Muscle of leg (tissue), 11 donors: Measurements from ENCODE around the gene HNRNPUL2. TPM values are rescaled to one million over a fixed set of nuclear protein-coding genes. Genes with fewer than 3 reads are reported as not detected.
A peak's percentile ranks its signal among the peaks of the same experiment; 100 is the strongest.

Experiments used
- DNase-seq: peaks from one replicate; pipeline ENCODE4 v3.0.0; 2013
- H3K27ac ChIP-seq: one replicate; pipeline ENCODE4 v1.5.1; 2013; ENCODE audit warnings: mild to moderate bottlenecking, low read length, control low read depth
- H3K27me3 ChIP-seq: one replicate; pipeline ENCODE4 v1.6.1; 2013; ENCODE audit warnings: low read length; ENCODE audit not compliant: control insufficient read depth, insufficient read depth
- H3K36me3 ChIP-seq: one replicate; pipeline ENCODE4 v1.6.1; 2013; ENCODE audit warnings: low read length; ENCODE audit not compliant: control insufficient read depth, insufficient read depth
- H3K4me1 ChIP-seq: one replicate; pipeline ENCODE4 v1.6.1; 2013; ENCODE audit warnings: low read length; ENCODE audit not compliant: control insufficient read depth, insufficient read depth
- H3K4me3 ChIP-seq: one replicate; pipeline ENCODE4 v1.5.1; 2013; ENCODE audit warnings: low read length, control low read depth
- H3K9me3 ChIP-seq: replicated peaks from 2 replicates; pipeline ENCODE4 v1.6.1; 2013; ENCODE audit warnings: low read depth, low read length; ENCODE audit not compliant: control insufficient read depth
- WGBS: methylation state at CpG from one replicate; pipeline ENCODE4 v1.1.5; 2013; ENCODE audit warnings: missing lambda C conversion rate; ENCODE audit not compliant: insufficient coverage; 5-methylcytosine and 5-hydroxymethylcytosine counted together
- polyA plus RNA-seq, 8 donors: library from polyadenylated mRNA; unstranded; fragments of 120-200 nt; gene quantifications; one replicate each; pipeline versions ENCODE4 v1.2.1 to v1.2.3, GENCODE V29; 2013; ENCODE audit warnings: inconsistent platforms in 1 of 8, low replicate concordance in 1 of 8; ENCODE audit not compliant: insufficient read length in 8 of 8, insufficient read depth in 1 of 8
- total RNA-seq: library from RNA; stranded (reverse); fragments of 120-200 nt; gene quantifications from one replicate; pipeline ENCODE4 v1.2.4, GENCODE V29; 2013

HNRNPUL2 gene
- total and polyA plus RNA-seq, 9 donors, result 8.6 to 67.5 (median 48.2) TPM

DNA sequence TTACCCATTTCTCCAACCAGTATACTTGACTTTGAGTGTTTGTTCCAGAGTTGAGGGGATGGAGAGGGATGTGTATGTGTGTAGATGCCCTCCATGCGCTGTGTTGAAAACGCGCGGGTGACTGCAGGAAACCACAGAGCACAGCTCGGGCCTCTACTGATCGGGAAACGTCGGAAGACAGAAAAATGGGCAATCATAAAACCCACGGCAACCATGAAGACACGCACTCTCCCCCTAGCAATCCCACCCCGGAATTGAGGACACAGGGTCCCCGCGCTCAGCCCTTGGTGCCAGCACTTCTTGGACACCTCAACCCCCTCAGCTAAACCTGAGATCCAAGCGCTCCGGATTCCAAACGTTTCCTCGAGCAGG lies 56.0 kb downstream of the HNRNPUL2 start:
- no peak for DNase-seq
- Histone ChIP-seq H3K4me3 (peak overlapping the region; percentile 77), H3K27me3 (no peaks in the 10 kb centered on the region), H3K27ac (peak overlapping the region; percentile 96), H3K4me1 (peaks cover 35% of the 10 kb centered on the region), H3K36me3 (peaks cover 30% of the 10 kb centered on the region), H3K9me3 (no peaks in the 10 kb centered on the region)
- 0% methylated on average over 8 of the region's 17 CpGs for WGBS

GRCh38 chr11:62669420-62670161 lies 57.7 kb downstream of the HNRNPUL2 start:
- WGBS, result 78% methylated on average over 1 of the region's 4 CpGs
- Histone ChIP-seq H3K27ac (no peak overlapping the region), H3K27me3 (no peaks in the 10 kb centered on the region), H3K4me1 (peaks cover 39% of the 10 kb centered on the region), H3K4me3 (no peak overlapping the region), H3K36me3 (peaks cover 29% of the 10 kb centered on the region), H3K9me3 (no peaks in the 10 kb centered on the region)
- no peak for DNase-seq

GRCh38 chr11:62667460-62667859 lies 59.8 kb downstream of the HNRNPUL2 start:
- no peak for DNase-seq
- Histone ChIP-seq H3K27ac (no peak overlapping the region), H3K9me3 (no peaks in the 10 kb centered on the region), H3K27me3 (no peaks in the 10 kb centered on the region), H3K4me1 (peaks cover 32% of the 10 kb centered on the region), H3K4me3 (no peak overlapping the region), H3K36me3 (peaks cover 23% of the 10 kb centered on the region)
- WGBS, result no CpG with 5 or more reads among the region's 2 CpGs

- no peaks in the 10 kb centered on the region for H3K9me3 ChIP-seq
Observed at GRCh38 chr11:62666259-62666926, 60.9 kb downstream of the HNRNPUL2 start.

DNA sequence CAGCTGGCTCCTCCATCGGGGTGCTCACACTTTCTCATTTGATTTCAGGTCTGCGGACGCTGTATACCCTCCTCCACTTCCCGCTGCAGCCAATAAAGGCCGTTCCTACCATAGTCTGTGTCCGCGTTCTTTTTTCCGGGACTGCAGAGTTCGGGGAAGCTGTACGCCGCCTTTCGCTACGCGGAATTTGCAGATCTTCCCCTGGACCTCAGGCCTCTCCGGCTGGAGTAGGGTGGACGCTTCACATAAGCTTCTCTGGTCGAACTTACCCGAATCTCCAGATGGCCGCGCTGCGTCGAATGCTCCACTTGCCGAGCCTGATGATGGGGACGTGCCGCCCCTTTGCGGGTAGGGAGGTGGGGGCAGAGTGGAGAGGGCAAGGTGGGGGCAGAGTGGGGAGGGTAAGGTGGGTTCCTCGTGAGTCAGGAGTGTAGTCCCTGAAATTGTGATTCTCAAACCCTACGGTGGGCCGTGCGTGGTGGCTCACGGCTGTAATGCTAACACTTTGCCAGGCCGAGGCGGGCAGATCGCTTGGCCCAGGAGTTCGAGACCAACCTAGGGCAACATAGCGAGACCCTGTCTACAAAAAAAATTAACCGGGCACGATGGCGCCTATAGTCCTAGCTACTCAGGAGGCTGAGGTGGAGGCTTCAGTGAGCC lies 61.5 kb downstream of the HNRNPUL2 start:
- Histone ChIP-seq H3K27me3 (no peaks in the 10 kb centered on the region), H3K36me3 (peaks cover 28% of the 10 kb centered on the region), H3K4me3 (peak overlapping the region; percentile 95), H3K27ac (peak overlapping the region; percentile 97), H3K9me3 (no peaks in the 10 kb centered on the region), H3K4me1 (peaks cover 25% of the 10 kb centered on the region)
- no peak for DNase-seq
- WGBS, result 2% methylated on average over 37 of the region's 39 CpGs

More at GRCh38 chr11:62666259-62666926, 60.9 kb downstream of the HNRNPUL2 start:
- no peak for DNase-seq
- Histone ChIP-seq H3K4me3 (peak overlapping the region; percentile 95), H3K27ac (peak overlapping the region; percentile 97), H3K4me1 (peaks cover 28% of the 10 kb centered on the region), H3K27me3 (no peaks in the 10 kb centered on the region), H3K36me3 (peaks cover 28% of the 10 kb centered on the region)
- WGBS, result 48% methylated on average over 8 of the region's 16 CpGs

GRCh38 chr11:62665075-62665598 lies 62.1 kb downstream of the HNRNPUL2 start, which contains the start of the genes C11orf98 and CSKMT:
Gene C11orf98, minus strand, starts transcription at chr11:62665210. Its CDS starts 41 bp downstream, at chr11:62665169.
Gene CSKMT, plus strand, starts transcription at chr11:62665312. Its CDS starts 568 bp downstream, at chr11:62665880.
- H3K36me3 ChIP-seq, result peaks cover 28% of the 10 kb centered on the region
- H3K27ac ChIP-seq, result peak within 1 kb of the TSS; percentile 97
- H3K9me3 ChIP-seq, result no peaks in the 10 kb centered on the region
- peak; percentile 98 for DNase-seq
- peaks cover 24% of the 10 kb centered on the region for H3K4me1 ChIP-seq
- no peaks in the 10 kb centered on the region for H3K27me3 ChIP-seq
- H3K4me3 ChIP-seq, result peak within 1 kb of the TSS; percentile 95
- under 1% methylated on average over 43 of the region's 47 CpGs for WGBS

- Histone ChIP-seq H3K9me3 (no peaks in the 10 kb centered on the region), H3K4me3 (peak overlapping the region; percentile 95), H3K27me3 (no peaks in the 10 kb centered on the region), H3K36me3 (peaks cover 28% of the 10 kb centered on the region), H3K27ac (peak overlapping the region; percentile 97), H3K4me1 (peaks cover 18% of the 10 kb centered on the region)
- whole genome bisulfite sequencing, result 2% methylated on average over 34 of the region's 36 CpGs
- no peak for DNase-seq
Observed at GRCh38 chr11:62664405-62665074, 62.7 kb downstream of the HNRNPUL2 start.

Other genes with a start within 250 kb of the HNRNPUL2 start
- gene AHNAK, start 180.7 kb downstream of the HNRNPUL2 start, total RNA-seq, result 378 TPM
- 100 to 1,000 TPM; 203 to 411 (median 313) TPM for gene AHNAK, start 180.7 kb downstream of the HNRNPUL2 start, polyA plus RNA-seq
- gene EEF1G, start 153.6 kb downstream of the HNRNPUL2 start, total RNA-seq, result 3,686 TPM
- gene EEF1G, start 153.6 kb downstream of the HNRNPUL2 start, polyA plus RNA-seq, result 1,000 to 10,000 TPM; 2,985 to 3,560 (median 3,353) TPM
- 7.8 TPM for gene TUT1, start 135.9 kb downstream of the HNRNPUL2 start, total RNA-seq
- 10 to 100 TPM; 13.9 to 16.9 (median 14.7) TPM for gene TUT1, start 135.9 kb downstream of the HNRNPUL2 start, polyA plus RNA-seq
- 43.3 TPM for gene MTA2, start 125.6 kb downstream of the HNRNPUL2 start, total RNA-seq
- gene MTA2, start 125.6 kb downstream of the HNRNPUL2 start, polyA plus RNA-seq, result 10 to 100 TPM; 43.8 to 63.7 (median 48.2) TPM
- 10.7 TPM for gene EML3, start 114.7 kb downstream of the HNRNPUL2 start, total RNA-seq
- 10 to 100 TPM; 16.8 to 27.7 (median 20.3) TPM for gene EML3, start 114.7 kb downstream of the HNRNPUL2 start, polyA plus RNA-seq
- gene ROM1, start 114.2 kb downstream of the HNRNPUL2 start, total RNA-seq, result 3.3 TPM
- 1 to 10 TPM; 1.5 to 4.0 (median 2.5) TPM for gene ROM1, start 114.2 kb downstream of the HNRNPUL2 start, polyA plus RNA-seq
- 18.7 TPM for gene B3GAT3, start 105.5 kb downstream of the HNRNPUL2 start, total RNA-seq
- gene B3GAT3, start 105.5 kb downstream of the HNRNPUL2 start, polyA plus RNA-seq, result 10 to 100 TPM; 19.9 to 27.2 (median 22.9) TPM
- gene GANAB, start 80.8 kb downstream of the HNRNPUL2 start, total RNA-seq, result 92.8 TPM
- 100 to 1,000 TPM; 131 to 226 (median 179) TPM for gene GANAB, start 80.8 kb downstream of the HNRNPUL2 start, polyA plus RNA-seq
- gene INTS5, start 74.2 kb downstream of the HNRNPUL2 start, total RNA-seq, result 7.1 TPM
- gene INTS5, start 74.2 kb downstream of the HNRNPUL2 start, polyA plus RNA-seq, result 10 to 100 TPM in 7 of 8 donors, 1 to 10 TPM in 1; 9.4 to 13.8 (median 12.8) TPM
- 33.4 TPM for gene C11orf98, start 62.2 kb downstream of the HNRNPUL2 start, total RNA-seq
- gene C11orf98, start 62.2 kb downstream of the HNRNPUL2 start, polyA plus RNA-seq, result 10 to 100 TPM; 34.9 to 40.9 (median 37.8) TPM
- 7.6 TPM for gene CSKMT, start 62.1 kb downstream of the HNRNPUL2 start, total RNA-seq
- gene CSKMT, start 62.1 kb downstream of the HNRNPUL2 start, polyA plus RNA-seq, result 1 to 10 TPM; 2.6 to 5.0 (median 3.8) TPM
- 8.9 TPM for gene UQCC3, start 55.8 kb downstream of the HNRNPUL2 start, total RNA-seq
- 1 to 10 TPM; 6.5 to 8.1 (median 7.9) TPM for gene UQCC3, start 55.8 kb downstream of the HNRNPUL2 start, polyA plus RNA-seq
- gene LBHD1, start 55.2 kb downstream of the HNRNPUL2 start, total RNA-seq, result 2.8 TPM
- gene LBHD1, start 55.2 kb downstream of the HNRNPUL2 start, polyA plus RNA-seq, result 1 to 10 TPM; 4.7 to 8.2 (median 6.2) TPM
- gene UBXN1, start 48.4 kb downstream of the HNRNPUL2 start, total RNA-seq, result 81.6 TPM
- 100 to 1,000 TPM; 155 to 170 (median 162) TPM for gene UBXN1, start 48.4 kb downstream of the HNRNPUL2 start, polyA plus RNA-seq
- 31.6 TPM for gene LRRN4CL, start 37.9 kb downstream of the HNRNPUL2 start, total RNA-seq
- 10 to 100 TPM; 13.7 to 21.2 (median 16.3) TPM for gene LRRN4CL, start 37.9 kb downstream of the HNRNPUL2 start, polyA plus RNA-seq
- gene BSCL2, start 20.0 kb downstream of the HNRNPUL2 start, total RNA-seq, result 26.5 TPM
- gene BSCL2, start 20.0 kb downstream of the HNRNPUL2 start, polyA plus RNA-seq, result 10 to 100 TPM; 18.7 to 26.1 (median 21.5) TPM
- not detected for gene GNG3, start 19.8 kb downstream of the HNRNPUL2 start, total RNA-seq
- 1 to 10 TPM in 1 of 8 donors, under 1 TPM in 7; 0.28 to 1.5 (median 0.48) TPM for gene GNG3, start 19.8 kb downstream of the HNRNPUL2 start, polyA plus RNA-seq
- gene TTC9C, start 1.0 kb upstream of the HNRNPUL2 start, total RNA-seq, result 29.5 TPM
- 10 to 100 TPM; 27.1 to 35.4 (median 29.3) TPM for gene TTC9C, start 1.0 kb upstream of the HNRNPUL2 start, polyA plus RNA-seq
- 8.0 TPM for gene ZBTB3, start 26.7 kb upstream of the HNRNPUL2 start, total RNA-seq
- gene ZBTB3, start 26.7 kb upstream of the HNRNPUL2 start, polyA plus RNA-seq, result 1 to 10 TPM; 3.4 to 5.6 (median 4.1) TPM
- 115 TPM for gene POLR2G, start 34.1 kb upstream of the HNRNPUL2 start, total RNA-seq
- gene POLR2G, start 34.1 kb upstream of the HNRNPUL2 start, polyA plus RNA-seq, result 100 to 1,000 TPM in 2 of 8 donors, 10 to 100 TPM in 6; 83.0 to 115 (median 91.1) TPM
- gene TAF6L, start 43.9 kb upstream of the HNRNPUL2 start, total RNA-seq, result 17.6 TPM
- 10 to 100 TPM; 12.7 to 21.5 (median 17.0) TPM for gene TAF6L, start 43.9 kb upstream of the HNRNPUL2 start, polyA plus RNA-seq
- gene TMEM179B, start 59.9 kb upstream of the HNRNPUL2 start, total RNA-seq, result 22.1 TPM
- gene TMEM179B, start 59.9 kb upstream of the HNRNPUL2 start, polyA plus RNA-seq, result 10 to 100 TPM; 24.4 to 33.8 (median 29.8) TPM
- gene TMEM223, start 64.5 kb upstream of the HNRNPUL2 start, total RNA-seq, result 17.2 TPM
- 10 to 100 TPM; 15.3 to 19.0 (median 16.3) TPM for gene TMEM223, start 64.5 kb upstream of the HNRNPUL2 start, polyA plus RNA-seq
- 24.3 TPM for gene NXF1, start 78.0 kb upstream of the HNRNPUL2 start, total RNA-seq
- 10 to 100 TPM; 60.5 to 73.1 (median 66.9) TPM for gene NXF1, start 78.0 kb upstream of the HNRNPUL2 start, polyA plus RNA-seq
- 26.8 TPM for gene STX5, start 104.6 kb upstream of the HNRNPUL2 start, total RNA-seq
- 10 to 100 TPM; 29.7 to 43.2 (median 36.0) TPM for gene STX5, start 104.6 kb upstream of the HNRNPUL2 start, polyA plus RNA-seq
- gene TEX54, start 105.4 kb upstream of the HNRNPUL2 start, total RNA-seq, result not detected
- not detected for gene TEX54, start 105.4 kb upstream of the HNRNPUL2 start, polyA plus RNA-seq
- gene WDR74, start 112.1 kb upstream of the HNRNPUL2 start, total RNA-seq, result 41.8 TPM
- 10 to 100 TPM; 28.3 to 40.9 (median 34.1) TPM for gene WDR74, start 112.1 kb upstream of the HNRNPUL2 start, polyA plus RNA-seq
- 41.8 TPM for gene SLC3A2, start 153.4 kb upstream of the HNRNPUL2 start, total RNA-seq
- gene SLC3A2, start 153.4 kb upstream of the HNRNPUL2 start, polyA plus RNA-seq, result 10 to 100 TPM; 38.1 to 55.4 (median 43.0) TPM
- 0.04 TPM for gene CHRM1, start 193.9 kb upstream of the HNRNPUL2 start, total RNA-seq
- gene CHRM1, start 193.9 kb upstream of the HNRNPUL2 start, polyA plus RNA-seq, result under 1 TPM in 5 of 8 donors, not detected in 3; 0.05 to 0.87 (median 0.23) TPM